Neural crest cell (in vitro differentiated cells): ENCODE results near the gene GCNA. TPM values are rescaled to one million over a fixed set of nuclear protein-coding genes. Genes with fewer than 3 reads are reported as not detected.

Experiments
- DNase-seq: peaks from one replicate; pipeline ENCODE4 v3.0.0; 2021; ENCODE audit warnings: low read depth, mixed read lengths, low spot score
- H3K27ac Mint-ChIP-seq: one replicate; pipeline ENCODE4 v1.8.0; 2021; ENCODE audit warnings: mild to moderate bottlenecking, mixed read lengths; ENCODE audit not compliant: unreplicated experiment
- H3K27me3 Mint-ChIP-seq: 2 replicates; pipeline ENCODE4 v1.8.0; 2021; ENCODE audit warnings: low read depth, mild to moderate bottlenecking, mixed read lengths
- H3K36me3 Mint-ChIP-seq: 2 replicates; pipeline ENCODE4 v1.8.0; 2021; ENCODE audit warnings: low read depth, mild to moderate bottlenecking, mixed read lengths
- H3K4me1 Mint-ChIP-seq: 2 replicates; pipeline ENCODE4 v1.8.0; 2021; ENCODE audit warnings: mixed read lengths
- H3K4me3 Mint-ChIP-seq: one replicate; pipeline ENCODE4 v1.8.0; 2021; ENCODE audit warnings: mild to moderate bottlenecking, mixed read lengths
- H3K9me3 Mint-ChIP-seq: 2 replicates; pipeline ENCODE4 v1.8.0; 2021; ENCODE audit warnings: mixed read lengths
- CTCF ChIP-seq: fragments of 200-600 bp; sonication (generic); conservative IDR thresholded peaks from 2 replicates; pipeline ENCODE4 v1.5.0; 2021; ENCODE audit warnings: antibody characterized with exemption, mild to moderate bottlenecking
- total RNA-seq: library from RNA; stranded (reverse); gene quantifications from 2 replicates; pipeline ENCODE4 v1.2.1, GENCODE V29; 2021

Gene GCNA
- total RNA-seq, 1 donor from 2014 or later, result 2.0 TPM

- no peaks in the 10 kb centered on the region for H3K36me3 Mint-ChIP-seq
- no peak for TF ChIP-seq CTCF
- no peak overlapping the region for H3K4me3 Mint-ChIP-seq
- no peak for DNase-seq
- H3K27ac Mint-ChIP-seq, result no peak overlapping the region
- no peaks in the 10 kb centered on the region for H3K27me3 Mint-ChIP-seq
- H3K9me3 Mint-ChIP-seq, result peaks cover 2% of the 10 kb centered on the region
- H3K4me1 Mint-ChIP-seq, result peaks cover 3% of the 10 kb centered on the region
Observed at GRCh38 chrX:71622032-71622575, 43.9 kb downstream of the GCNA start.

GRCh38 chrX:71622576-71623450 lies 44.6 kb downstream of the GCNA start:
- H3K4me1 Mint-ChIP-seq, result peaks cover 6% of the 10 kb centered on the region
- peaks cover 2% of the 10 kb centered on the region for H3K9me3 Mint-ChIP-seq
- H3K27ac Mint-ChIP-seq, result peak overlapping the region; percentile 35
- no peaks in the 10 kb centered on the region for H3K27me3 Mint-ChIP-seq
- TF ChIP-seq CTCF, result peak; percentile 19
- peak; percentile 4 for DNase-seq
- H3K4me3 Mint-ChIP-seq, result no peak overlapping the region
- no peaks in the 10 kb centered on the region for H3K36me3 Mint-ChIP-seq

- TF ChIP-seq CTCF, result no peak
- H3K27me3 Mint-ChIP-seq, result no peaks in the 10 kb centered on the region
- peaks cover 8% of the 10 kb centered on the region for H3K4me1 Mint-ChIP-seq
- H3K36me3 Mint-ChIP-seq, result no peaks in the 10 kb centered on the region
- no peak overlapping the region for H3K27ac Mint-ChIP-seq
- no peak overlapping the region for H3K4me3 Mint-ChIP-seq
- no peak for DNase-seq
- peaks cover 2% of the 10 kb centered on the region for H3K9me3 Mint-ChIP-seq
Observed at GRCh38 chrX:71623714-71624113, 45.5 kb downstream of the GCNA start.

GRCh38 chrX:71625471-71625870 lies 47.2 kb downstream of the GCNA start:
- Mint-ChIP-seq H3K36me3 (no peaks in the 10 kb centered on the region), H3K4me3 (no peak overlapping the region), H3K9me3 (peaks cover 2% of the 10 kb centered on the region), H3K4me1 (peaks cover 8% of the 10 kb centered on the region), H3K27ac (no peak overlapping the region), H3K27me3 (no peaks in the 10 kb centered on the region)
- TF ChIP-seq CTCF, result no peak
- no peak for DNase-seq

- Mint-ChIP-seq H3K36me3 (no peaks in the 10 kb centered on the region), H3K4me1 (peaks cover 8% of the 10 kb centered on the region), H3K27ac (no peak overlapping the region), H3K4me3 (no peak overlapping the region), H3K9me3 (peaks cover 2% of the 10 kb centered on the region), H3K27me3 (no peaks in the 10 kb centered on the region)
- DNase-seq, result no peak
- no peak for TF ChIP-seq CTCF
Observed at GRCh38 chrX:71626576-71626975, 48.3 kb downstream of the GCNA start.
